Upper lobe of left lung (tissue), 6 donors: Measurements from ENCODE around the gene PGAP6. TPM values are rescaled to one million over a fixed set of nuclear protein-coding genes. Genes with fewer than 3 reads are reported as not detected.
"Not testable (repeated sequence)": the region's sequence is repeated elsewhere in the genome, so short reads cannot be mapped to it uniquely, and the experiment has no call there.

ENCODE experiments used
- ATAC-seq, 2 donors: fragments of 200-7000 bp; cut with Tn5 transposase; one replicate each; pipeline ENCODE4 v1.9.1; 2022; ENCODE audit warnings: mild to moderate bottlenecking in 2 of 2, moderate library complexity in 2 of 2; ENCODE audit not compliant: low FRiP score in 2 of 2
- DNase-seq, 2 donors: peaks; one replicate each; pipeline ENCODE4 v3.0.0-alpha.2; 2019 to 2020
- H3K27ac ChIP-seq, 4 donors: fragments of 200-600 bp; sonication (generic); one replicate each; pipeline ENCODE4 v1.5.1; 2016 to 2019
- H3K27me3 ChIP-seq, 4 donors: fragments of 200-600 bp; sonication (generic); one replicate each; pipeline ENCODE4 v1.5.1; 2017 to 2019
- H3K36me3 ChIP-seq, 4 donors: fragments of 200-600 bp; sonication (generic); one replicate each; pipeline ENCODE4 v1.5.1; 2016 to 2019
- H3K4me1 ChIP-seq, 4 donors: fragments of 200-600 bp; sonication (generic); one replicate each; pipeline ENCODE4 v1.5.1; 2018 to 2019
- H3K4me3 ChIP-seq, 4 donors: fragments of 200-600 bp; sonication (generic); one replicate each; pipeline ENCODE4 v1.5.1; 2017 to 2019; ENCODE audit warnings: mild to moderate bottlenecking in 2 of 4, moderate library complexity in 1 of 4
- H3K9me3 ChIP-seq, 4 donors: fragments of 200-600 bp; sonication (generic); one replicate each; pipeline ENCODE4 v1.5.1; 2018 to 2019
- EP300 ChIP-seq, 4 donors: sonication (generic); formaldehyde crosslinking; IDR thresholded peaks; one replicate each; pipeline ENCODE4 v1.5.1; 2017; ENCODE audit warnings: antibody characterized with exemption in 4 of 4, control low read depth in 2 of 4
- POLR2A ChIP-seq, 4 donors: fragments of 450-650 bp; IDR thresholded peaks; one replicate each; pipeline ENCODE4 v1.5.1; 2016 to 2017; ENCODE audit warnings: antibody characterized with exemption in 4 of 4, mild to moderate bottlenecking in 2 of 4
- POLR2AphosphoS5 ChIP-seq, 2 donors: sonication (generic); formaldehyde crosslinking; IDR thresholded peaks; one replicate each; pipeline ENCODE4 v1.5.1; 2017; ENCODE audit warnings: antibody characterized with exemption in 2 of 2
- WGBS, 2 donors: methylation state at CpG; one replicate each; pipeline ENCODE4 v1.1.5; 2017 to 2018; 5-methylcytosine and 5-hydroxymethylcytosine counted together
- total RNA-seq, 6 donors: library from RNA; depleted of rRNA in 4 of 6; stranded (reverse); fragments of >200 nt in 4 of 6; gene quantifications; one replicate each; pipeline versions ENCODE4 v1.1.0 to v1.2.1, GENCODE V29; 2016 to 2021
- TF ChIP-seq, protein P1 (sequence below), 6 experiments: fragments of 450-650 bp in 4 of 6; fragments of 200-600 bp in 2 of 6; sonication (generic) in 2 of 6; IDR thresholded peaks; one replicate each; pipeline ENCODE4 v1.5.1; 2016 to 2019; ENCODE audit warnings: antibody characterized with exemption in 6 of 6
- donor health status: DM: no; HTN: no; CAD: no; lungs with moderate emphysema.
- donor health status: DM: no; HTN: yes; CAD: no; lungs with severe emphysema.

The PGAP6 gene
- total RNA-seq, 6 donors from 2014 or later = 27.9 to 150 (median 96.4) TPM

DNA sequence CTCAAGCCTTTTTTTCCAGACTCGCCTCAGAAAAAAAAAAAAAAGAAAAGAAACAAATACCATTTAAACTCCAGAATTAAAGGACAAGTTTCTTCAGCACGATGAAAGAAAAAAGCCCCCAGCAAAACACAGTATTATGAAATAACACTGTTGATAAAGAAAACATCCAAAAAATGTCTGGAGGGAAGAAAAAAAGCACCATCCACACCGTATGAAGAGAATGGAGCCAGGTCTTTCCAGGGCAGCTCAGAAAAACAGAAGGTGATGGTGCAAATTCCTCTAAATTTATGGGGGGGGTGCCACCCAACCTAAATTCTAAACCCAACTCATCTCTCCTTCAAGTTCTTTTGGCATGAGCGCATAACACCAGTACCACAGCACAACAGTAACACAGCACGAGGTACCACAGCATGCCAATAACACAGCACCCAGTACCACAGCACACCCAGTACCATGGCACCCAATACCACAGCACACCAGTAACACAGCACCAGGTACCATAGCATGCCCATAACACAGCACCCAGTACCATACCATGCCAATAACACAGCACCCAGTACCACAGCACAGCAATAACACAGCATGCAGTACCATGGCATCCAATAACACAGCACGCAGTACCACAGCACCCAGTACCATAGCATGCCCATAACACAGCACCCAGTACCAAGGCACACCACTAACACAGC is 48.2 kb downstream of the PGAP6 start:
- TF ChIP-seq, protein P1, sequence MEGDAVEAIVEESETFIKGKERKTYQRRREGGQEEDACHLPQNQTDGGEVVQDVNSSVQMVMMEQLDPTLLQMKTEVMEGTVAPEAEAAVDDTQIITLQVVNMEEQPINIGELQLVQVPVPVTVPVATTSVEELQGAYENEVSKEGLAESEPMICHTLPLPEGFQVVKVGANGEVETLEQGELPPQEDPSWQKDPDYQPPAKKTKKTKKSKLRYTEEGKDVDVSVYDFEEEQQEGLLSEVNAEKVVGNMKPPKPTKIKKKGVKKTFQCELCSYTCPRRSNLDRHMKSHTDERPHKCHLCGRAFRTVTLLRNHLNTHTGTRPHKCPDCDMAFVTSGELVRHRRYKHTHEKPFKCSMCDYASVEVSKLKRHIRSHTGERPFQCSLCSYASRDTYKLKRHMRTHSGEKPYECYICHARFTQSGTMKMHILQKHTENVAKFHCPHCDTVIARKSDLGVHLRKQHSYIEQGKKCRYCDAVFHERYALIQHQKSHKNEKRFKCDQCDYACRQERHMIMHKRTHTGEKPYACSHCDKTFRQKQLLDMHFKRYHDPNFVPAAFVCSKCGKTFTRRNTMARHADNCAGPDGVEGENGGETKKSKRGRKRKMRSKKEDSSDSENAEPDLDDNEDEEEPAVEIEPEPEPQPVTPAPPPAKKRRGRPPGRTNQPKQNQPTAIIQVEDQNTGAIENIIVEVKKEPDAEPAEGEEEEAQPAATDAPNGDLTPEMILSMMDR (IDR thresholded peaks at IDR 0.05) = no peak
- no peak for TF ChIP-seq POLR2AphosphoS5 (IDR thresholded peaks at IDR 0.05)
- TF ChIP-seq EP300 (IDR thresholded peaks at IDR 0.05) = no peak
- DNase-seq (no peak), ATAC-seq (no peak)
- Histone ChIP-seq H3K27ac (no peak overlapping the region), H3K9me3 (no peaks in the 10 kb centered on the region), H3K4me1 (peaks cover 9 to 36% (median 19%) of the 10 kb centered on the region in 4 donors), H3K36me3 (no peaks in the 10 kb centered on the region), H3K27me3 (no peaks in the 10 kb centered on the region), H3K4me3 (no peak overlapping the region)
- 71 to 77% methylated on average over 6 of the region's 6 CpGs for WGBS, 2 donors

DNA sequence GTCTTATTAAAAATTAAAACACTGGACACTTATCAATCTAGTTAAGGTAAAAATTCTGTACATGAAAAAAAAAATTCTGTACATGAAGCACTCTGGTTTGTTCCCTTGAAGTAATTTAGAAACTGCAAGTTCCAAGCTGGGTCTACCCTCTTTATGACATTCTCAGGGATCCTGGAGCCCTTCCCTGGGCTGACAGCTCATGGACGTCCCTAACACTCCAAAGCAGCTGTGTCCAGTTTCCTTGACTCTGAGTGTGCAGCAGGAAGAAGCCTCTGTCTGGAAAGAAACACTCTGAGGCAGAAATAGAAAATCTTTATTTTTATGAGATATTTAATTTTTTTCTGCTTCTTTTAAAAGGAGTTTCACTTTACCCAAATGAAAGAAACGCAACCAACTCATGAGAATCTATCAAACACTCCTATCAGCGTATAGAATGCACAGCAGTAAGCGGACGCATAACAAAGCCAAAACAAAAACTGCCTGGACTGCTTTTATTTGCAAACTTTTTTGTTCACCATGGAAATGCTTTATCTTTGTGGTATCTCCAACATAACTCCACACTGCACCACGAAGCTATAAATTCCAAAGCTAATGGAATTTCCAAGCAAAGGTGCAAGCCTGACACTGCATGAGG is 50.5 kb downstream of the PGAP6 start:
- DNase-seq, ATAC-seq, H3K9me3 ChIP-seq, H3K27me3 ChIP-seq, H3K27ac ChIP-seq, H3K4me3 ChIP-seq, H3K36me3 ChIP-seq: not testable (repeated sequence)
- WGBS, 2 donors = 50 to 69% methylated on average over 6 of the region's 6 CpGs
- peaks cover 28 to 40% (median 32%) of the 10 kb centered on the region in 4 donors for H3K4me1 ChIP-seq

DNA sequence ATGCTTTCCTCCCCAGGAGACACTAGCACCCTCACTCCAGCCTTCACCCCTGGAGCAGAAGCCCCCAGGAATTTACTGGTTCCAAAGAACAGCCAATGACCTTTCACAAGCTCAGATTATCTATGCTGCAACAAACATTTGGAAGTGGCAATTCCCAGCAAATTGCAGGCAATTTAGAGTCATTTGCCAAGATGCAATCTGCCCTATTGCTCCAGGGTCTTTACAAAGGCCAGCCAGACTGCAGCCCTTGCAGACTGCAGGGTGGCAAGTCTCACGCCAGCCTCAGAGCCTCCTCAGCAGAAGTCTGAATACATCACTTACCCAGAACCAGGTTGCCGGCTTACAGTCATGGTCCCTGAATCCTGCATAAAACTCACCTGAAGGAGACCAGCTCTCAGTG is 51.0 kb downstream of the PGAP6 start:
- H3K4me3 ChIP-seq = no peak overlapping the region
- H3K27me3 ChIP-seq = no peaks in the 10 kb centered on the region
- WGBS, 2 donors = 84 to 89% methylated on average over 2 of the region's 2 CpGs
- no peaks in the 10 kb centered on the region for H3K9me3 ChIP-seq
- TF ChIP-seq, protein P1 (IDR thresholded peaks at IDR 0.05) = no peak
- TF ChIP-seq POLR2AphosphoS5 (IDR thresholded peaks at IDR 0.05) = no peak
- TF ChIP-seq POLR2A (IDR thresholded peaks at IDR 0.05) = no peak
- TF ChIP-seq EP300 (IDR thresholded peaks at IDR 0.05) = no peak
- peaks cover 33 to 43% (median 38%) of the 10 kb centered on the region in 4 donors for H3K4me1 ChIP-seq
- no peak for ATAC-seq
- DNase-seq = no peak
- H3K27ac ChIP-seq = no peak overlapping the region
- H3K36me3 ChIP-seq = no peaks in the 10 kb centered on the region

DNA sequence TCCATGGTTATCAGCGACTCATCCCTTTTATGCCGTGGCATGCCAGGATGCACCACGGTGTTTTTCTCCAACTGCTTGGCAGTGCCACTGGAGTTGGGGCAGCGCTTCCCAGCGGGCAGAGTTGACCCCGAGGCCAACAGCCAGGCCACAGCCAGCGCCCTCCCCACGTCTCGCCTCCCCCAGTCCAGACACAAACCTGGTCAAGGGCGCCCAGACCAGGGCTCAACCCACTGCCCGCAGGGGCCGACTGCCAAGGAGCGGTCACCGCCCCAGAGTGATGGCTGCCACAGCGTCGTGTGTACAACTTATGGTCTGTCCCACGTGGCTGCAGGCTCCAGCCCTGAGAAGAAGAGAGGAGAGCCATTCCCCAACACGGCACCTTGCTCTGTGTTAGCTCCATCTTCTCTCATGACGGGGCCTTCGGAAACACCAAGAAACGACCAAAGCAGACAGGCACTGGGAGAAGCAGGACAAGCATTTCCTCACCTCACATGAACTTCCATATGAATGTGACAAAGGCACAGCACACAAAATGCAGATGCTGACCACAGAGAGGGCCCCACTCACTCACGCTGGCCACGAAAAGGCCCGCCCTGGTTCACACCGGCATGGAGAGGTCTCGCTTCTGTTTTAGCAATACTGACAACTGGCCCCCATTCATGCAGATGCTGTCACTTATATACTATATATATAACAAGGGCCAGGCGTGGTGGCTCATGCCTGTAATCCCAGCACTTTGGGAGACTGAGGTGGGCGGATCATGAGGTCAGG is 56.2 kb downstream of the PGAP6 start:
- Histone ChIP-seq H3K4me3 (peak overlapping the region in 3 of 4 donors; percentile 25 to 36 (median 35)), H3K36me3 (no peaks in the 10 kb centered on the region), H3K27ac (peak overlapping the region; percentile 19 to 88 (median 50)), H3K27me3 (no peaks in the 10 kb centered on the region), H3K4me1 (peaks cover 41 to 59% (median 48%) of the 10 kb centered on the region in 4 donors), H3K9me3 (no peaks in the 10 kb centered on the region)
- TF ChIP-seq POLR2AphosphoS5 (IDR thresholded peaks at IDR 0.05) (no peak), EP300 (IDR thresholded peaks at IDR 0.05) (no peak), POLR2A (IDR thresholded peaks at IDR 0.05) (no peak)
- TF ChIP-seq, protein P1 (IDR thresholded peaks at IDR 0.05) = no peak
- DNase-seq = no peak
- 79 to 86% methylated on average over 12 to 27 of the region's 28 CpGs for WGBS, 2 donors
- ATAC-seq = no peak
